Measurements from ENCODE around the gene SF3A2.

DNA sequence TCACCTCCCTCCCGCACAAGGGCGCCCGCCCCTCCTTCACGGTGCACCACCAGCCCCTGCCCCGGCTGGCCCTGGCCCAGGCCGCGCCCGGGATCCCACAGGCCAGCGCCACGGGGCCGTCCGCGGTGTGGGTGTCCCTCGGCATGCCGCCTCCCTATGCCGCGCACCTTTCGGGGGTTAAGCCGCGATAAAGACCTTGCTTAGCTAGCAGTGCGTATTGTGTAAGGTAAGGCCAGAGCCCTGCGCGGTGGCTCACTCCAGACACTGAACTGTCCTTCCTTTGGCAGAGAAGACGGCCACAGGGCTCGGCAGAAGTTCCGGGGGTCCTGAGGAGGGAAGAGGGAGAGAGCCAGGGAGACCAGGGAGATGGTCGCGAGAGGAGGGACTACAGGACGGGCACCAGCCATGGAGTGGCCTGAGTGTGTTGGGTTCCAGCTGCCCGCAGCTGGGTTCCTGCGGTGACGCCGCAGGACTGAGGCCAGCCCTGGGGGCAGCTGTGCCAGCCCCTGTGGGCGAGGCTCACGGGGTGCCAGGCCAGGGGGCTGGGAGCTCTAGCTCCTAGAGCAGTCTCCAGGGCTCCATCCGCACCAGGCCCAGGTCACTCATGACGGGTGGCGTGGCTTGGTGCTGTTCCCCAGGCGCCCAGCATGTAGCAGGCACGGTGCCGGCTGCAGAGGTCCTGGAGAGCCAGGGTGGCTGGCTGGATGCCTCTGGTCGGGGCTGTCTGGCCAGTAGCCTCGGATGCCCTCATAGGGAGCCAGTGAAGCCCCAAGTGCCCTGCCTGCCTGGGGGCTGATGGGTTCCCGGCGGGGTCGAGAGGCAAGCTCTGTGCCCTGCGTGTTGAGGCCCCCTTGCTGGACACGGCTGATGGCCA, 8.2 kb upstream of the SF3A2 start:
- TF ChIP-seq, protein P1, sequence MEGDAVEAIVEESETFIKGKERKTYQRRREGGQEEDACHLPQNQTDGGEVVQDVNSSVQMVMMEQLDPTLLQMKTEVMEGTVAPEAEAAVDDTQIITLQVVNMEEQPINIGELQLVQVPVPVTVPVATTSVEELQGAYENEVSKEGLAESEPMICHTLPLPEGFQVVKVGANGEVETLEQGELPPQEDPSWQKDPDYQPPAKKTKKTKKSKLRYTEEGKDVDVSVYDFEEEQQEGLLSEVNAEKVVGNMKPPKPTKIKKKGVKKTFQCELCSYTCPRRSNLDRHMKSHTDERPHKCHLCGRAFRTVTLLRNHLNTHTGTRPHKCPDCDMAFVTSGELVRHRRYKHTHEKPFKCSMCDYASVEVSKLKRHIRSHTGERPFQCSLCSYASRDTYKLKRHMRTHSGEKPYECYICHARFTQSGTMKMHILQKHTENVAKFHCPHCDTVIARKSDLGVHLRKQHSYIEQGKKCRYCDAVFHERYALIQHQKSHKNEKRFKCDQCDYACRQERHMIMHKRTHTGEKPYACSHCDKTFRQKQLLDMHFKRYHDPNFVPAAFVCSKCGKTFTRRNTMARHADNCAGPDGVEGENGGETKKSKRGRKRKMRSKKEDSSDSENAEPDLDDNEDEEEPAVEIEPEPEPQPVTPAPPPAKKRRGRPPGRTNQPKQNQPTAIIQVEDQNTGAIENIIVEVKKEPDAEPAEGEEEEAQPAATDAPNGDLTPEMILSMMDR (conservative IDR thresholded peaks at IDR 0.05), result no peak
- TF ChIP-seq ZFX (IDR thresholded peaks at IDR 0.05), result no peak

Measured in C4-2B (cell line).